HG03139 (cell line): Measurements from ENCODE around the gene DEFB131A.
"Not testable (repeated sequence)": the region's sequence is repeated elsewhere in the genome, so short reads cannot be mapped to it uniquely, and the experiment has no call there.

ENCODE experiments used
- ATAC-seq: cut with Tn5 transposase; IDR thresholded peaks from one replicate; pipeline ENCODE4 v1.9.1; 2021; ENCODE audit not compliant: unreplicated experiment

Gene DEFB131A

GRCh38 chr4:9444114-9444513 is at the start of gene DEFB131A:
DEFB131A (plus strand) TSS chr4:9444414; CDS start chr4:9444534, 120 bp downstream.
- ATAC-seq = not testable (repeated sequence)

GRCh38 chr4:9405774-9406173 is 38.4 kb upstream of the DEFB131A start:
- ATAC-seq = not testable (repeated sequence)

GRCh38 chr4:9406491-9406890 is 37.7 kb upstream of the DEFB131A start:
- not testable (repeated sequence) for ATAC-seq

- ATAC-seq = no peak
Measured at GRCh38 chr4:9409793-9410192, 34.4 kb upstream of the DEFB131A start.

GRCh38 chr4:9421884-9422455 is 22.2 kb upstream of the DEFB131A start:
- not testable (repeated sequence) for ATAC-seq

- not testable (repeated sequence) for ATAC-seq
Measured at GRCh38 chr4:9425916-9426315, 18.3 kb upstream of the DEFB131A start.

GRCh38 chr4:9430061-9430460 is 14.2 kb upstream of the DEFB131A start:
- ATAC-seq = not testable (repeated sequence)

GRCh38 chr4:9433320-9433719 is 10.9 kb upstream of the DEFB131A start:
- ATAC-seq = not testable (repeated sequence)

GRCh38 chr4:9436728-9437127 is 7.5 kb upstream of the DEFB131A start:
- ATAC-seq = not testable (repeated sequence)

GRCh38 chr4:9442355-9442754 is 1.9 kb upstream of the DEFB131A start:
- not testable (repeated sequence) for ATAC-seq

- not testable (repeated sequence) for ATAC-seq
Measured at GRCh38 chr4:9444681-9445080, 467 bp downstream of the DEFB131A start.

GRCh38 chr4:9452251-9452650 is 8.0 kb downstream of the DEFB131A start:
- ATAC-seq = not testable (repeated sequence)

GRCh38 chr4:9454284-9454683 is 10.1 kb downstream of the DEFB131A start:
- not testable (repeated sequence) for ATAC-seq

GRCh38 chr4:9455046-9455445 is 10.8 kb downstream of the DEFB131A start:
- ATAC-seq = not testable (repeated sequence)

- ATAC-seq = not testable (repeated sequence)
Measured at GRCh38 chr4:9479466-9479865, 35.3 kb downstream of the DEFB131A start.

GRCh38 chr4:9480066-9480465 is 35.9 kb downstream of the DEFB131A start:
- not testable (repeated sequence) for ATAC-seq

GRCh38 chr4:9482871-9483270 is 38.7 kb downstream of the DEFB131A start:
- not testable (repeated sequence) for ATAC-seq

- not testable (repeated sequence) for ATAC-seq
Measured at GRCh38 chr4:9483682-9484081, 39.5 kb downstream of the DEFB131A start.

GRCh38 chr4:9486880-9487279 is 42.7 kb downstream of the DEFB131A start:
- not testable (repeated sequence) for ATAC-seq

GRCh38 chr4:9488796-9489195 is 44.6 kb downstream of the DEFB131A start:
- ATAC-seq = not testable (repeated sequence)

GRCh38 chr4:9490496-9490895 is 46.3 kb downstream of the DEFB131A start:
- not testable (repeated sequence) for ATAC-seq

- not testable (repeated sequence) for ATAC-seq
Measured at GRCh38 chr4:9490986-9491385, 46.8 kb downstream of the DEFB131A start.

- ATAC-seq = not testable (repeated sequence)
Measured at GRCh38 chr4:9493589-9493988, 49.4 kb downstream of the DEFB131A start.
